Astrocyte of the cerebellum (primary cell): ENCODE results near the gene ROR2.

Source experiments
- DNase-seq: peaks from one replicate; pipeline ENCODE4 v3.0.0-alpha.2; 2011; ENCODE audit warnings: low read depth
- H3K4me3 ChIP-seq: 2 replicates; pipeline ENCODE4 v1.5.1; 2011; ENCODE audit warnings: mild to moderate bottlenecking, low read depth, low read length, moderate library complexity
- CTCF ChIP-seq: IDR thresholded peaks from 2 replicates; pipeline ENCODE4 v1.5.1; 2012; ENCODE audit warnings: low read length, low read depth, moderate library complexity, mild to moderate bottlenecking; ENCODE audit errors: missing control alignments
- in situ Hi-C: cut with HindIII; loops from 2 replicates; pipeline ENCODE4 v1.10.0; 2017; ENCODE audit warnings: low sequenced_read_pairs

Gene ROR2

DNA sequence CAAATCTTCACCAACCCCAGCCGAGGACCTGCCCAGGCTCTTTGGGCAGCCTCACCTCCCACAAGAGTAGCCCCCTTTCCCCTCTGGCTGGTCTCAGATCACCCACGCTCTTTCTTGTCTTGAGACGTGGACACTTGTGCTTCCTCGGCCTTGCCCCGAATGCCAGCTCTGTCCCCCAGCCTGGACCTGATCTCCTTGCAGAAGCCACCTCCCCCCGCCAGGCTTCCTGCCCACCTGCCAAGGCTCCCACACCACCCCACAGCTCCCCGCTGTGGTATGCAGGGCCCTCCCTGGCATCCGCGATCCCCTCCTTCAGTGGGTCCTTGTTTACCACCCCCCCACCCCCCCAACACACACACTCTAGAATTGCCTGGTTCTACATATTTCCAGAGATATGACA, 133.7 kb downstream of the ROR2 start:
- TF ChIP-seq CTCF = no peak
- in situ Hi-C loops = no loop called here
- no peak overlapping the region for H3K4me3 ChIP-seq
- DNase-seq = no peak

GRCh38 chr9:91815896-91816295, 134.1 kb downstream of the ROR2 start:
- DNase-seq = no peak
- in situ Hi-C loops = no loop called here
- no peak overlapping the region for H3K4me3 ChIP-seq
- no peak for TF ChIP-seq CTCF

- no peak for DNase-seq
- H3K4me3 ChIP-seq = no peak overlapping the region
- in situ Hi-C loops = no loop called here
- TF ChIP-seq CTCF = no peak
These were observed 135.3 kb downstream of the ROR2 start for GRCh38 chr9:91814753-91815152.

GRCh38 chr9:91814201-91814600, 135.8 kb downstream of the ROR2 start:
- in situ Hi-C loops = no loop called here
- no peak for TF ChIP-seq CTCF
- DNase-seq = no peak
- no peak overlapping the region for H3K4me3 ChIP-seq

- in situ Hi-C loops = no loop called here
- no peak for DNase-seq
- no peak overlapping the region for H3K4me3 ChIP-seq
- no peak for TF ChIP-seq CTCF
These were observed 136.7 kb downstream of the ROR2 start for GRCh38 chr9:91813176-91813795.

DNA sequence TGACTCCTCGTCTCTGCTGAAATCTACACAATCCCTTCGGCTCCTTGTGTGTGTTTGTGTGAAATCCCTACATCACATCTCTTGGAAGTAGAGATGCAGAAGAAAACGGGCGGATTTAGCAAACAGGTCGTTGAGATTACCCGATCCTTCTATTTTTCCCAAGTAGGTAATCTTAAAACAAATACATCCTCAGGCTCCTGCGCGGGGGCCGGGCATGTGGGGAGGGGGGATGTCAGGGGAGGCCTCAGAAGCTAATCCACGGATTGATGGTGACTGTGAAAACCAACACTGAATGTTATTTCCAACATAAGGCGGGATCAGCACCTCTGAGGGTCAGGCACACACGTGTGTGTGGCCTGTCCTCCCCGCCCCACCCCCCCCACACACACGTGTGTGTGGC, 137.8 kb downstream of the ROR2 start:
- DNase-seq = no peak
- no peak for TF ChIP-seq CTCF
- H3K4me3 ChIP-seq = no peak overlapping the region
- in situ Hi-C loops = no loop called here
